Liver (tissue), 3 donors: ENCODE results near the gene MAB21L2.

Source experiments
- EGR1 ChIP-seq, 2 donors: IDR thresholded peaks; 2 replicates each; pipeline ENCODE4 v1.6.1; 2016 to 2018; ENCODE audit warnings: antibody characterized with exemption in 2 of 2, low read depth in 2 of 2
- FOXA1 ChIP-seq: IDR thresholded peaks from 2 replicates; pipeline ENCODE4 v1.6.1; 2016; ENCODE audit warnings: antibody characterized with exemption
- HNF4A ChIP-seq, 2 donors: conservative IDR thresholded peaks; 2 replicates each; pipeline ENCODE4 v1.6.1; 2016; ENCODE audit warnings: antibody characterized with exemption in 2 of 2, mild to moderate bottlenecking in 2 of 2
- TAF1 ChIP-seq: conservative IDR thresholded peaks from 2 replicates; pipeline ENCODE4 v1.6.1; 2016; ENCODE audit warnings: antibody characterized with exemption, mild to moderate bottlenecking
- TF ChIP-seq, protein P1 (sequence below): fragments of 150-350 bp; IDR thresholded peaks from 2 replicates; pipeline ENCODE4 v1.5.1; 2017; ENCODE audit warnings: improper control_type of control experiment, low read depth, low read length; ENCODE audit not compliant: missing input control
- TF ChIP-seq, protein P2 (sequence below): IDR thresholded peaks from 2 replicates; pipeline ENCODE4 v1.6.1; 2016; ENCODE audit warnings: antibody characterized with exemption
- donor health status: healthy.
- donor health status: healthy.

DNA sequence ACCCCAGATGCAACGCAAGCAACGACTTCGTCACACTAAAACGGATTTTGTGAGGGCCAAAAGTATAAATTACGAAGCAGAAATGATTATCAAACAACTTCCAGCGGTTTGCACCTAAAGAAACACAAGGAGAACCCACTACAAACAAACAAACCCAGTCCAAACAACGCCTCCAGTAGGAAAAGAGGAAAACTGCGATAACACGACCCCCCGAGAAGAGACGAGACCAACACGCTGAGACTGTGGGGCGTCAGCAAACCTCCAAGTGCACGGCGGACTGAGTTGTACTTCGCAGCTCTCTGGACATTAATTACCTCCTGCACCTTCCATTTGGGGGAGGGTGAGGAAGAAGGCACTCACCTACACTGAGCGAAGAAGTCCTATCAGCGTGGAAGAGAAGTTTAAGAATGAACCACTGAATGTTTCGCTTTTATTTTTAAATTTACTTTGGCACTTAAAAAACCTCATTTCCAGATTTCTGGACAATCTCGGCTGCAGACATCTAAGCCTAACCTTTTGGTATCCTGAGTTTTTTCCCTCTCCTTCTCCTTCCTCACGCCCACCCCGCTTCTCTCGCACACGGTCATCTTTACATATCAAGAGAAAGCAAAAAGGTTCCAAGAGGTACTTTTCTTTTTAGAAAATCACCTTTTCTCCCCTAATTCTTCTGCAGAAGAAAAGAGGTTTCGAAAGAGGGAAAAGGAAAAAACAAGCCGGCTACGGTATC lies at the start of gene MAB21L2:
- TF ChIP-seq, protein P1, sequence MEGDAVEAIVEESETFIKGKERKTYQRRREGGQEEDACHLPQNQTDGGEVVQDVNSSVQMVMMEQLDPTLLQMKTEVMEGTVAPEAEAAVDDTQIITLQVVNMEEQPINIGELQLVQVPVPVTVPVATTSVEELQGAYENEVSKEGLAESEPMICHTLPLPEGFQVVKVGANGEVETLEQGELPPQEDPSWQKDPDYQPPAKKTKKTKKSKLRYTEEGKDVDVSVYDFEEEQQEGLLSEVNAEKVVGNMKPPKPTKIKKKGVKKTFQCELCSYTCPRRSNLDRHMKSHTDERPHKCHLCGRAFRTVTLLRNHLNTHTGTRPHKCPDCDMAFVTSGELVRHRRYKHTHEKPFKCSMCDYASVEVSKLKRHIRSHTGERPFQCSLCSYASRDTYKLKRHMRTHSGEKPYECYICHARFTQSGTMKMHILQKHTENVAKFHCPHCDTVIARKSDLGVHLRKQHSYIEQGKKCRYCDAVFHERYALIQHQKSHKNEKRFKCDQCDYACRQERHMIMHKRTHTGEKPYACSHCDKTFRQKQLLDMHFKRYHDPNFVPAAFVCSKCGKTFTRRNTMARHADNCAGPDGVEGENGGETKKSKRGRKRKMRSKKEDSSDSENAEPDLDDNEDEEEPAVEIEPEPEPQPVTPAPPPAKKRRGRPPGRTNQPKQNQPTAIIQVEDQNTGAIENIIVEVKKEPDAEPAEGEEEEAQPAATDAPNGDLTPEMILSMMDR: no peak
- no peak for TF ChIP-seq HNF4A (conservative IDR thresholded peaks at IDR 0.05)
- TF ChIP-seq TAF1: no peak
- TF ChIP-seq, protein P2, sequence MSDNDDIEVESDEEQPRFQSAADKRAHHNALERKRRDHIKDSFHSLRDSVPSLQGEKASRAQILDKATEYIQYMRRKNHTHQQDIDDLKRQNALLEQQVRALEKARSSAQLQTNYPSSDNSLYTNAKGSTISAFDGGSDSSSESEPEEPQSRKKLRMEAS: no peak
- TF ChIP-seq FOXA1: no peak
- no peak for TF ChIP-seq EGR1 (IDR thresholded peaks at IDR 0.05; ENCODE audit: low read depth in 2 of 2)
